HG03457 (cell line): ENCODE results near the gene TRAPPC2B.
A peak's percentile ranks its signal among the peaks of the same experiment; 100 is the strongest.

Experiments
- ATAC-seq: cut with Tn5 transposase; IDR thresholded peaks from one replicate; pipeline ENCODE4 v1.9.1; 2021; ENCODE audit warnings: moderate number of reproducible peaks; ENCODE audit not compliant: unreplicated experiment

Gene TRAPPC2B

GRCh38 chr19:57362997-57363687 is at the start of gene TRAPPC2B, which contains the start of gene ZNF547:
TRAPPC2B (plus strand) TSS chr19:57363551; CDS start chr19:57364834, 1,283 bp downstream.
ZNF547 (plus strand) TSS chr19:57363551; CDS start chr19:57368556, 5,005 bp downstream.
- ATAC-seq: peak; percentile 74

DNA sequence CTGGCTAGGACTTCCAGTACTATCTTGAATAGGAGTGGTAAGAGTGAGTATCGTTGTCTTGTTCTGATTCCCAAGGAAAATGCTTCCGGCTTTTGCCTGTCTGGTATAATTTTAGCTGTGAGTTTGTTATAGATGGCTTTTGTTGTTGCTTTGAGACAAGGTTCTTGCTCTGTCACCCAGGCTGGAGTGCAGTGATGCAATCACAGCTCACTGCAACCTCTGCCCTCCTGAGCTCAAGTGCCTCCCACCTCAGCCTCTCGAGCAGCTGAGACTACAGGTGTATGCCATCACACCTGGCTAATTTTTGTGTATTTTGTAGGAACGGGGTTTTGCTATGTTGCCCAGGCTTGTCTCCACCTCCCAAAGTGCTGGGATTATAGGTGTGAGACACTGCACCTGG is 49.2 kb upstream of the TRAPPC2B start:
- ATAC-seq: no peak

DNA sequence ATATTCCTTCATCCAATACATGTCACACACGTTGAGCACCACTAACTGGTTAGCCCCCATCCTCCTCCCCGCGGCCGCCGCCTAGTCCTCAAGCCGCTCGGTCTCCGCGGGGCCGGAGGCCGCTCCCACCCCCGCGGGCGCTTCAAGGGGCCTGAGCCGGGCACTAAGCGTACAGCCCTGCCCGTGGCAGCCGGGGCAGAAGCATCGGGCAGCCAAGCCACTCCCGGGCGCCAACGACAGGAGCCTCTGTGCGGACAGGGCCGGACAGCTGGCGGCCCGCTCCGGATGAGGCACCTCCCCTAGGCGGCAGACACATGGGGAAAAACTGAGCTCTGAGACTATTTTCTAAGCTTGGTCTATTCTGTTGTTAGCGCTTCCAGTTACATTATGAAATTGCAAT is 45.8 kb upstream of the TRAPPC2B start:
- no peak for ATAC-seq

GRCh38 chr19:57319869-57320179 is 43.5 kb upstream of the TRAPPC2B start:
- no peak for ATAC-seq

DNA sequence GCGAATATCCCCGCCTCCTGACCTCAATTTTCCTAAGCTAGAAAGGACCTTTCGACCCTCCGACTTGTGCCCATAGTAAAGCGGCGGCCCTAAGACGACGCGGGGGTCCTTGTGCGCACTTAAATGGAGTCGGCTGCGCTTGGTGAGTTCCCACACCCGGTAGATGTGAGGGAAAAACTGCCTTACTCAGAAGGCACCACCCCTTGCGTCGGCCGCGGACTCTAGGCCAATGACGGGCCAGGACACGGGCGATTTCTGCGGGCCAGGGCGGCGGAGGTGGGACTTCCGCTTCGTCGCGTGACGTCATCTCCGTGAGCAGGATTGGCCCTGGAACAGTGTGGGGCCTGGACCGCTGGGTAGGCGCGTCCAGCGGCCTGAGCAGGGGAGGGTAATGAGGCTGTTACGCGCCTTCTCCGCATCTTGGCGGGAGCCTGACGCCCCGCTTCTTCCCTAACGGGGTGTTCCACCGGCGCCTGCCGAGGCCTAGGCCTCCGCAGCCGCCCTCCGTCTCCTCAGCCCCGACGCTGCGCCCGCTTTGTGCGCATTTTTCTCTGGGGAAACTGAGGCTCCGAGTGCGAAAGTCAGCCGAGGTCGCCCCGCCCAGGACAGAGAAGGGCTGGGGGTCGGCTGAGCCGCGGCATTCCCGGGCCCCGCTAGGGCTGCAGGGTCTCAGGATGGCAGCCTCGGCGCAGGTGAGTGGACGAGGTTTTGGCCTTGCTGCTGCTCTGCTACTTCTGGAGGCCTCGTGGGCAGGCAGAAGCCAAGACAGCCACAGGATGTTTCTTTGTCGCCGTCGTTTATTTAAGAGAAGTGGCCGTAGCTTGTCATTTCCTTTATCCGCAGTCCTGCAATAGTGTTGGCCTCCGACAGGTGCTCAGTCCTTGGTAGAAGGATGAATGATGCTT is 42.9 kb upstream of the TRAPPC2B start, which contains the start of gene ZNF543:
Gene ZNF543, plus strand, starts transcription at position 293 of the 905 bp plus-strand sequence. Its CDS starts 382 bp downstream, at position 675.
- ATAC-seq: peak; percentile 92

GRCh38 chr19:57321116-57321515 is 42.2 kb upstream of the TRAPPC2B start:
- ATAC-seq: no peak

DNA sequence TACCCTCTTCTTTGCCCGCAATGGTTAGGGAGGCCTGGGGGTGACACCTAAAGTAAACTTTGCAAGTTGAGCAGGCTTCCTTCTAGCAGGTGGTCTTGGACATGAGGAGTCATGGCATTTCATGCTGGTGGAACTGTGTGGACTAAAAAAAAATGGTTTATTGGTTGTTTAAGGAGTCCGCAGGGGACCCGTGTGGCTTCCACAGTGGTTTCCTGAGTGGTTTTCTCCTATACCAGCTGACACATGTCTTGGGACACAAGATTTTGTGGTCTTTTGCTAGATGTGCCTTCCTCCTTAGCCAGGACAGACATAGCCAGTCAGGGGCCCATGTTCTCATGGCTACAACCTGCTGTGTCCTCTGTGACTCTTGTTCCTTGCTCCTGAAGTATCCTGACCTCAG is 41.6 kb upstream of the TRAPPC2B start:
- no peak for ATAC-seq

DNA sequence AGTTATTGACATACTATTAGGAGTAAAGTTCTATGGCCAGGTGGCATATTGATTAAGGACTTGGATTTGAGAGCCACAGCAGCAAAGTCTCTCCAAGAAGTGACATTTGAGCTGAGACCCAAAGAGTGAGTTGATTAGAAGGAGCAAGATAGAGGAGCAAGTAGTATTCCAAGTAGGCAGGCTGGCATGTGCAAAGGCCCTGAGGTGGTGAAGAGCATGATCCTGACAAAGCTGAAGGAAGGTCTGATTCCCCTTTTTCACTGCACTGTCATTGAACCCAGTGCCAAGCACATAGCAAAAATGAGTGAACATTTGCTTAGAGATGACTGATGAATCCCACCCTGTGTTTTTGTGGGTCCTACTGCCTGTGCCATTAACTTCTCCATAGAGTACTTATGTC is 38.4 kb upstream of the TRAPPC2B start:
- ATAC-seq: no peak

GRCh38 chr19:57327993-57328392 is 35.4 kb upstream of the TRAPPC2B start:
- ATAC-seq: no peak

DNA sequence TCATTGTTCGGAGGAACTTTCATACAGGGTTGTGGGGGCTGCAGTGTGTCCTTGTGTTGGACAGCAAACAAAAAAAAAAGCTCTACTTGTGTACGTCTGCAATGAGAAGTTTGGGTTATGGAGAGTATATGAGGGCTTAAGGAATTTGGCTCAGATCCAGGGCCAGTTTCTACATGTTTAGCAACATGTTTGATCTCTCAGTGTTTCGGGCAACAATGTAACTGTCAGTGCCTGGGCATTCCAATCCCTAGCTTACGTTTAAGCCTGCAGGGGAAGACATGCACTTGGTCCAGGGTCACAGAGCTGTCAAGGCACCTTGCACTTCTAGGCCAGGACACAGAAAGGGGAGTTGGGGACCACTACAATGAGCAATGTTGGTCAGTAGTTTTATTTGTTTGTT is 29.2 kb upstream of the TRAPPC2B start:
- no peak for ATAC-seq

GRCh38 chr19:57338877-57339276 is 24.5 kb upstream of the TRAPPC2B start:
- ATAC-seq: no peak

DNA sequence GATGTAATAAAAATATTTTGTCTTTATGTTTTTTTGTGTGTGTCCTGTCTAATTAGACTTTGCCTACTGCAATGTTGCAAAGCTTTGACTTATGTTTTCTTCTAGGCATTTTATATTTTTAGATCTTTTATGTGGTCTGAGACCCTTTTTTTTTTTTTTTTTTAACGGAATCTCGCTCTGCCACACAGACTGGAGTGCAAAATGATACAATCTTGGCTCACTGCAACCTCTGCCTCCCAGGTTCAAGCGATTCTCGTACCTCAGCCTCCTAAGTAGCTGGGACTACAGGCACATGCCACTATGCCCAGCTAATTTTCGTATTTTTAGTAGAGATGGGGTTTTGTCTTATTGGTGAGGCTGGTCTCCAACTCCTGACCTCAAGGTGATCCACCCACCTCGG is 20.8 kb upstream of the TRAPPC2B start:
- ATAC-seq: no peak

DNA sequence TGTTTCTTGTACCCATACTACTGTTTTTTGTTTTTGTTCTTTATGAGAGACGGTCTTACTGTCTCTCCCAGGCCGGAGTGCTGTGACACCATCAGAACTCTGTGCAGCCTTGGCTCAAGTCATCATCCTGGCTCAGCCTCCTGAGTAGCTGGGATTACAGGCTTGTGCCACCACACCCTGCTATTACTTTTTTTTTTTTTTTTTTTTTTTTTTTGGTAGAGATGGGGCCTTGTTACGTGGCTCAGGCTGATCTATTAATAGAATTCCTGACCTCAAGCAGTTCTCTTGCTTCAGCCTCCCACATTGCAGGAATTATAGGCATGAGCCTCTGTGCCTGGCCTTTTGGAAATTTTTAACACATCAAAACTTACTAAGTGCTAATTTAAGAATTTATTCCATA is 15.2 kb upstream of the TRAPPC2B start:
- ATAC-seq: no peak

DNA sequence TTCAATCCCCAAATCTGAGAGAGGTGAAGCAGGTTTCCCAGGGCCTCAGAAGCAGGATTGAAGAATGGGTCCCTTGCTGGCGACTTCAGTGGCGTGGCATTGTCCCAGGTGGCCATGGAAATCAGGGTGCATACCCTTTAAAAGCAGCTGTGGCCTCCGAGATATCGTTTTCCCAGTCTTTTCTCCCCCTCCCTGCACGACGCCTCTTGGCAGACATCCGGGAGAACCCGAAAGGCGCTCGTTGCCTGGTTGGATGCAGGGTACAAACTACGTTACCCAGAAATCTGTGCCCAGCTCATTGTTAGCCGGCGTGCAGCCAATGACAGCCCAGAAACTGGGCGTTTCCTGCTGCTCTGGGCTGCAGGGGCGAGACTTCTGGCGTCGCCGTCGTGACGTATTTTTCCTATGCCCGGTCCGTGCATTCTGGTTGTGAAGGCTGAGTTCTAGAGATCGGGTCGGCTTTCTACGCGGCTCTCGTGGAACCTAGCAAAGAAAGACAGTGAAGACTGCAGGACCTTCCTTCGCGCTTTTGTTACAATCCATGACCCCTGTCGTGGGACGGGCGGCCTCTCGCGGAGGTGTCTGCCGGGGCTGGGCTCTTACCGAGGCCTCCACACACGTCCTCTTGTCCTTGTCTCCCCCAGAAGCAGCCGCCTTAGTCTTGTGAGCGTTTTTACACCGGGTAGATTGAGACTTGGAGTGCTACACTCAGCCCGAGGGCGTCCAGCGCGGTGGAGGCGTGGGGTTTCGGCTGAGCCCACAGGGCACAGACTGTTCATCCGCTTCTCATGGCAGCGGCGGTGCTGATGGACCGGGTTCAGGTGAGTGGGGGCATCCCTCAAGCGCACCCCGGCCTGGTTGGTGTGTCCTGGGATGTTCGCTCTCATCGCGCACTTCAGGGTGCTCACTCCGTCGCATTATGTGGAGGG is 12.2 kb upstream of the TRAPPC2B start, which contains the start of gene ZNF304:
Gene ZNF304, plus strand, starts transcription at position 395 of the 929 bp plus-strand sequence. Its CDS starts 394 bp downstream, at position 789.
- ATAC-seq: peak; percentile 85

- no peak for ATAC-seq
These were observed 11.5 kb upstream of the TRAPPC2B start for GRCh38 chr19:57351867-57352266.

DNA sequence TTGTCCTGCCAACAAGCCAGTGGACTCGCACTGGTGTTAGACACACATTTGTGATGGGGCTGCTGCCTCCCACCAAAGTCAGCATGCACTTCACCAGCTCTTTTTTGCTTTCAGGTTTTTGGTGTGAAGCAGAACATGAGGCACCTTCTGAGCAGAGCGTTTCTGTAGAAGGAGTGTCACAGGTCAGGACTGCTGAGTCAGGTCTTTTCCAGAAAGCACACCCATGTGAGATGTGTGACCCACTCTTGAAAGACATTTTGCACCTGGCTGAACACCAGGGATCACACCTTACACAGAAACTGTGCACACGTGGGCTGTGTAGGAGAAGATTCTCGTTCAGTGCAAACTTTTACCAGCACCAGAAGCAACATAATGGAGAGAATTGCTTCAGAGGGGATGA is 7.4 kb upstream of the TRAPPC2B start:
- no peak for ATAC-seq

DNA sequence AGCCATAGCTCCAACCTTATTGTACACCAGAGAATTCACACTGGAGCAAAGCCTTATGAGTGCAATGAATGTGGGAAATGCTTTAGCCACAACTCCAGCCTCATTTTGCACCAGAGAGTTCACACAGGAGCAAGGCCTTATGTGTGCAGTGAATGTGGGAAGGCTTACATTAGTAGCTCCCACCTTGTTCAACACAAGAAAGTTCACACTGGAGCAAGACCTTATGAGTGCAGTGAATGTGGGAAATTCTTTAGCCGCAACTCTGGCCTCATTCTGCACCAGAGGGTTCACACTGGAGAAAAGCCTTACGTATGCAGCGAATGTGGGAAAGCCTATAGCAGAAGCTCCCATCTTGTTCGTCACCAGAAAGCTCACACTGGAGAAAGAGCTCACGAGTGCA is 5.9 kb upstream of the TRAPPC2B start:
- no peak for ATAC-seq

DNA sequence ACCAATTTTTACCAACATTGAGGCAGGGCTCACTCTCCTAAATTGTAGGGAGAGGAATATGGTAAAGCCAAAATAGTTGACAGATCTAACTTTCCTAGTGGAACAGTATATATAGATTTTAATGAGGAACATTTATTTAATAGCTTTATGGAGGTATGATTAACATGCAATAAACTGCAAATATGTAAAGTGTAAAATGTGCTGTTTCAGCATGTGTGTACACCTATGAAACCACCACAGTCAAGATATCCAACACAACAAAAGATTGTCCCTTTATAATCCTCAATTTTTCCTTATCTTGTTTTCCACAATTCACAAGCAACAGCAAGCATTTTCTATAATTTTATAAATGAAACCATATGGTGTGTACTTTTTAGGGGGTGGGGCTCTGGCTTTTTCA is 4.1 kb upstream of the TRAPPC2B start:
- ATAC-seq: no peak

GRCh38 chr19:57362419-57362818 is 932 bp upstream of the TRAPPC2B start:
- ATAC-seq: no peak

GRCh38 chr19:57363688-57364181 is 384 bp downstream of the TRAPPC2B start:
- ATAC-seq: no peak

- ATAC-seq: no peak
These were observed 3.4 kb downstream of the TRAPPC2B start for GRCh38 chr19:57366776-57367175.
